Activated naive CD4-positive, alpha-beta T cell treated with anti-CD3 and anti-CD28 coated beads, Interleukin-2, amount 10 ng/mL, durations not matched to agents 7 days and 5 days (primary cell): ENCODE data around the gene SGMS1.

Source experiments
- CTCF ChIA-PET: fragments of 350-600 bp; sonication (Branson Sonifier 250); formaldehyde crosslinking; loops from one replicate; lab custom pipeline; 2021; ENCODE audit warnings: antibody characterized with exemption; lab: Charles Lee
- DNase-seq: peaks from one replicate; pipeline ENCODE4 v3.0.0-alpha.2; 2020
- H3K27ac Mint-ChIP-seq: one replicate; pipeline ENCODE4 v1.8.0; 2021; ENCODE audit warnings: mild to moderate bottlenecking, moderate library complexity, mixed read lengths
- H3K27me3 Mint-ChIP-seq: one replicate; pipeline ENCODE4 v1.8.0; 2021; ENCODE audit warnings: mild to moderate bottlenecking, mixed read lengths
- H3K36me3 Mint-ChIP-seq: one replicate; pipeline ENCODE4 v1.8.0; 2021; ENCODE audit warnings: mixed read lengths
- H3K4me1 Mint-ChIP-seq: one replicate; pipeline ENCODE4 v1.8.0; 2021; ENCODE audit warnings: mixed read lengths
- H3K4me3 Mint-ChIP-seq: one replicate; pipeline ENCODE4 v1.8.0; 2021; ENCODE audit warnings: mild to moderate bottlenecking, moderate library complexity, mixed read lengths
- H3K9me3 Mint-ChIP-seq: one replicate; pipeline ENCODE4 v1.8.0; 2021; ENCODE audit warnings: mixed read lengths

Gene SGMS1

DNA sequence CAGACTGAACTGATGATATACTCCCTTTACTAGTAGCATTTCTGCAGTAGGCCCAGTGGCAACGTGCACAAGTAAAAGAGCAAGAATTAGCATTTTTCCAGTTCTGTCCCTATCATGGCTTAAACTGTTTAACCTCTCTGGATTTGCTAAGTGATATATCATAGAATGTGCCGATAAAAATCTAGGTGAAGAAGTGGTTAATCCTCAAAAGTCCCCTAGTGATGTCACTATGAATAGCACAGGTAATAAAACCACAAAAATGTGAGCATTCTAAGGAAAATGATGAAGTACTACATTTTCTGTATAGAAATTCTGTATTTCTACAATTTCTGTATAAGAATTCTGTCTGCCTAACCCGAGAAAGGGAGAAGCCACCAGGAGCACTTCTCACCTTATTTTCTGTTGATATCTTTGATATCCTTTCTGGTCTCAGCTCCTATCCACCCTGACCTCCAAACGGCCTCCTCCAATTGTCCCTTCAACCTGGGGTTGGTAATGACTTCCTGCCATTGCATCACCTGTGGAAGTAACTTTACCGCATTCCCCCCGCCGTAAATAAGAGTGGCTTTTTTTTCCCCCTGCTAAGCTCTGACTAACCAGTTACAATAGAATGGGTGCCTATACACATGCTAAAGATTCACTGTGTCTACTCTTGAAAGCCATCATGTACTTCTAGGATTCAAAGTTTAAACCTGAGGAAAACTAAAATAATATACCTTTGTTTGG is 216.5 kb downstream of the SGMS1 start:
- CTCF ChIA-PET: no interaction called here
- no peak for DNase-seq
- Mint-ChIP-seq H3K27me3 (no peaks in the 10 kb centered on the region), H3K36me3 (no peaks in the 10 kb centered on the region), H3K27ac (no peak overlapping the region), H3K9me3 (no peaks in the 10 kb centered on the region), H3K4me1 (peaks cover 6% of the 10 kb centered on the region), H3K4me3 (no peak overlapping the region)

DNA sequence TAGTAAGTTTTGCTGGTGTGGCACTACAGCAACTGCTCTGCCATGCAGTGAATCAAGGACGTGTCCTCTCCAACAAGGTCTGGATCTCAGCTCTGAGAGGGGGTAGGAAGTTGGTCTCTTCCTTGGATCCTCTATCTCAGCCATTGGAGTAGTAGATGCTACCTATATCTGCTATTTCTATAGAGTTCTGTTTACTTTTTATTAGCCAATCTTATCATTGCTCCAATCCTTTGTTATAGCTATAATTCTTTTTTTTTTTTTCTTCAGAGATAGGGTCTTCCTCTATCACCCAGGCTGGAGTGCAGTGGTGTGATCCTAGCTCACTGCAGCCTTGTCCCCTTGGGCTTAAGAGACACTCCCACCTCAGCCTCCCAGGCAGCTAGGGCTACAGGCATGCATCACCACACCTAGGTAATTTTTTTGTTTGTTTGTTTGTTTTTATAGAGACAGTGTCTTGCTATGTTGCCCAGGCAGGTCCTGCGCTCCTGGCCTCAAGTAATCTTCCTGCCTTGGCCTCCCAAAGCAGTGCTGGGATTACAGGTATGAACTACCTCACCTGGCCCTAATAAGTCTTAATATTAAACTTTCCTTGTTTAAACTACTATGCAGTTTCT is 217.2 kb downstream of the SGMS1 start:
- Mint-ChIP-seq H3K36me3 (no peaks in the 10 kb centered on the region), H3K27ac (no peak overlapping the region), H3K9me3 (no peaks in the 10 kb centered on the region), H3K27me3 (no peaks in the 10 kb centered on the region), H3K4me1 (peaks cover 6% of the 10 kb centered on the region), H3K4me3 (no peak overlapping the region)
- CTCF ChIA-PET: no interaction called here
- no peak for DNase-seq

DNA sequence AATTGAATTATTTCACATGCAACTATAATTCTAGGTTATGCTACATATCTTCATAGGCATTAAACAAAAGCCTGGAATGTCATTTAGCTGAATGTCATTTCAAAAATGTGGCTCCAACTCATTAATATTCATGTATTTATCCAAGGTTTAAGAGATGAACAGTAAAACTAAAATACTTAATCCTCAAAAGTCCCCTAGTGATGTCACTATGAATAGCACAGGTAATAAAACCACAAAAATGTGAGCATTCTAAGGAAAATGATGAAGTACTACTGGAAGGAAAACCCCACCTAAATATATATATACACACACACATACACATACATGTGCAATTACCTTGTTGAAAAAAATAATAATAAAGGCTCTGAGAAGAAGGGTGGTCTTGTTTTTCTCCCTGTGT is 218.0 kb downstream of the SGMS1 start:
- Mint-ChIP-seq H3K4me1 (peaks cover 6% of the 10 kb centered on the region), H3K27ac (no peak overlapping the region), H3K9me3 (no peaks in the 10 kb centered on the region), H3K36me3 (no peaks in the 10 kb centered on the region), H3K27me3 (no peaks in the 10 kb centered on the region), H3K4me3 (no peak overlapping the region)
- DNase-seq: no peak
- CTCF ChIA-PET: no interaction called here

DNA sequence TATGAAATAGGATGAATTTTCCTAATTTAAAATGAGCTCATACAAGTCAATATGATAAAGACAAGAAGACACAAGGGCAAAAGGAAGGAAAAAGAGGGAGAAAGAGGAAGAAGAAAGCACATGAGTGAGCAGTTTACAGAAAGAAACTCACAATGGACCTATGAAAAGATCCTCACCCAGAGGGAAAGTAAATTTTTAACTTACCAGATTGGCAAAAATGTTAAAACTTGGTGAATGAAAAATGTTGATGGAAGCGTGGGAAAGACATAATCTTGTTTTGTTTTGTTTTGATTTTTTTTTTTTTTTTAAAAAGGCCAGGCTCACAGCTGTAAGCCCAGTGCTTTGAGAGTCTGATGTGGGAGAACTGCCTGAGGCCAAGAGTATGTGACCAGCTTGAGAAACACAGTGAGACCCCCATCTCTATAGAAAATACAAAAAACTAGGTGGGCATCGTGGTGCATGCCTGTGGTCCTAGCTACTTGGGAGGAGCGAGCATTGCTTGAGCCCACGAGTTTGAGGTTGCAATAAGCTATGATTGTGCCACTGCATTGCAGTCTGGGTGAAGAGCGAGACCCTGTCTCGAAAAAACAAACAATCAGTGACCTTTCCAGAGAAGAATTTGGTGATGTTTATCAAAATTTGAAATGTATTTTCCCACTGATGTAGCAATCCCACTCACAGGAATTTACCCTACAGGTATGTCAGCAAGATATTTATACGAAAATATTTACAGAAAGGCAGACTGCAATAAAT is 219.6 kb downstream of the SGMS1 start:
- Mint-ChIP-seq H3K27ac (no peak overlapping the region), H3K36me3 (no peaks in the 10 kb centered on the region), H3K4me3 (no peak overlapping the region), H3K9me3 (no peaks in the 10 kb centered on the region), H3K4me1 (no peaks in the 10 kb centered on the region), H3K27me3 (no peaks in the 10 kb centered on the region)
- DNase-seq: no peak
- CTCF ChIA-PET: no interaction called here

DNA sequence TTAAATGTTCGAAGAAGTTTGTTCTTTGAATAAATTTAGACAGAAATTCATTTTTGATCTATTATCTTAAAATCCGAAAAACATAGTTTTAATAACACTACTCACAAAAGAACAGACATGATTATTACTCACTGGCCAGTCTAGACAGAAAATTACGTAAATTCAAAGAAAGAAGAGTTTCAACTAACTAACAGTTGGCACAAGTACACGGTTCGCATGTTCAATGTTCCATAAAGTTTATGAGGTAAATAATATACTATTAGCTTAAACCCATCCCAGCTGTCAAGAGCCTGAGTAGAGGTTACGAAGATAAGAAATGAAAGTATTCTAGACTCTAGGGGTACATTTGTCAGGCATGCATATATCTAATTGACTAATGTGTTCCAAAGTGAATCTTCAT is 220.7 kb downstream of the SGMS1 start:
- CTCF ChIA-PET: interaction anchor here (0.6 kb wide), 1 partner anchor 1711 kb away, joined by 3 read pairs; no protein-coding TSS in a partner anchor
- Mint-ChIP-seq H3K27me3 (no peaks in the 10 kb centered on the region), H3K4me3 (no peak overlapping the region), H3K9me3 (no peaks in the 10 kb centered on the region), H3K4me1 (no peaks in the 10 kb centered on the region), H3K36me3 (no peaks in the 10 kb centered on the region), H3K27ac (no peak overlapping the region)
- no peak for DNase-seq

DNA sequence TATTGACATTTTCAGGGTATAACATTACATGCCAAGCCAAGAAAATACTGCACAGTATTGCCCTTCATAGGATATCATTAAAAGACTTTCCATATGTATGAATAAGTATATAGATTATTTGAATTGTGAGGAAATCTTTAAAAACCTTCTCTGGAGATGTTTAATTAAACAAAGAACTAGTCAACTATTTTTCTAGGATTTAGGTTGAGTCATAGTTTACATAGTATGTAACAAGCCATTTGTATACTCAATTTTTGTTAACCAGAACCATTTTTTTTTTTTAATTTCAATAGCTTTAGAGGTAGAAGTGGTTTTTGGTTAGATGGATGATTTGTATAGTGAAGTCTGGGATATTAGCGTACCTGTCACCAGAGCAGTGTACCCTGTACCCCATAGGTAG is 221.3 kb downstream of the SGMS1 start:
- no peaks in the 10 kb centered on the region for H3K36me3 Mint-ChIP-seq
- peaks cover under 1% of the 10 kb centered on the region for H3K4me1 Mint-ChIP-seq
- no peak overlapping the region for H3K4me3 Mint-ChIP-seq
- DNase-seq: no peak
- no peaks in the 10 kb centered on the region for H3K27me3 Mint-ChIP-seq
- H3K9me3 Mint-ChIP-seq: no peaks in the 10 kb centered on the region
- no peak overlapping the region for H3K27ac Mint-ChIP-seq
- CTCF ChIA-PET: interaction anchor here (0.6 kb wide), 1 partner anchor 1712 kb away, joined by 3 read pairs; no protein-coding TSS in a partner anchor

DNA sequence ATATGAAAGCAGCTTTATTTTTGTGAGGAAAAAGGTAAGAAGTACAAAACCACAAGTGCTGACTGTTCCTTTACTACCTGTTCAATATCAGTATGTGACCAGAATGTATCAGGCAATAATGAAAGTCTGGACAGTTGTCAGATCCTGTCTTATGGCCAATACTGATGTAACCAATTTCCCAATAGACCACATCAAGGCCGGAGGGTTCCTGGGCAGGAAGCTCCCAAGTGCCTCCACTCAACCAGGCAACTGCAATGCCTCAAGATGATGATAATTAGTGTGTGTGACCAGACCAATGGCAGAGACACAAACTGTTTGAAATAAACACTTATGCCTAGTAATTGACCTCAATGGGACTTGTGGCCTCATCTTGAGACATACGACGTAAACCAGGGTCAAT is 223.1 kb downstream of the SGMS1 start:
- H3K4me1 Mint-ChIP-seq: peaks cover 15% of the 10 kb centered on the region
- DNase-seq: no peak
- H3K9me3 Mint-ChIP-seq: no peaks in the 10 kb centered on the region
- H3K27me3 Mint-ChIP-seq: no peaks in the 10 kb centered on the region
- CTCF ChIA-PET: interaction anchor here (0.9 to 1.3 kb wide), 2 partner anchors 13 to 19 kb away, joined by 3 to 4 read pairs; no protein-coding TSS in a partner anchor
- no peak overlapping the region for H3K4me3 Mint-ChIP-seq
- no peak overlapping the region for H3K27ac Mint-ChIP-seq
- no peaks in the 10 kb centered on the region for H3K36me3 Mint-ChIP-seq

DNA sequence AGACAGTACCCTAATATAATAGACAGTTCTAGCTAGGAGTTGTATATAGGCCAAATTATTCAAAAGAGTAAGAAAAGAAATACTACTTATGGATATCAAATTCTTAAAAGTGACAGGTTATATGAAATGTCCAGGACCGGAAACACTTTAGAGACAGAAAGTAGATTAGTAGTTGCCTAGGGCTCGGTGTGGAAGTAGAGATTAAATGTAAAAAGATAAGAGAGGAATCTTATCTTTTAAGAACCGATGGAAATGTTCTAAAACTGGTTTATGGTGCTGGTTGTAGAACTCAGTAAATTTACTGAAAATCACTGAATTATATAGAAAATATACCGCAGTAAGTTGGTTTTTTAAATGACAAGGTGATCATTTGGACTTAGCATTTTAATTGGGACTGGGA is 224.9 kb downstream of the SGMS1 start:
- Mint-ChIP-seq H3K4me1 (peaks cover 19% of the 10 kb centered on the region), H3K27me3 (no peaks in the 10 kb centered on the region), H3K27ac (no peak overlapping the region), H3K36me3 (no peaks in the 10 kb centered on the region), H3K9me3 (no peaks in the 10 kb centered on the region), H3K4me3 (no peak overlapping the region)
- CTCF ChIA-PET: no interaction called here
- no peak for DNase-seq

DNA sequence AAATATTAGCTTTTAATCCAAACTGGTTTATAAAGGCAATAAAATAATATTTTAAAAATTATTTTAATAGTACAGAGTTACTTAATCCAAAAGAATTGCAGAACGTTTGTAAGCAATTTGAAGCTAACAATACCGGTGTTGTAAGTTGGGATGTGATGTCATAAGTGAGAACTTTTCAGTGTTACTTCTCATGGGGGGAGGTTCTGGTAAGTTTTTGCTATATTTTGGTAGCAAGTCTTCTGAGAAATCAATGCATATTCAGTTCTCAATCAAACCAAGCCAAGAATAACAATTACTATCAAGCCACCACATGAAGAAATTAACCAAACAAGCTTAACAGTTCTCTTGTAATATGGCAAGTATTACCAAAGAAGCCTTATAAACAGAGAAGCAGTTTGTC is 225.4 kb downstream of the SGMS1 start:
- Mint-ChIP-seq H3K4me3 (no peak overlapping the region), H3K4me1 (peaks cover 19% of the 10 kb centered on the region), H3K9me3 (no peaks in the 10 kb centered on the region), H3K27ac (no peak overlapping the region), H3K27me3 (no peaks in the 10 kb centered on the region), H3K36me3 (no peaks in the 10 kb centered on the region)
- DNase-seq: no peak
- CTCF ChIA-PET: interaction anchor here (0.7 kb wide), 1 partner anchor 13 kb away, joined by 3 read pairs; no protein-coding TSS in a partner anchor

DNA sequence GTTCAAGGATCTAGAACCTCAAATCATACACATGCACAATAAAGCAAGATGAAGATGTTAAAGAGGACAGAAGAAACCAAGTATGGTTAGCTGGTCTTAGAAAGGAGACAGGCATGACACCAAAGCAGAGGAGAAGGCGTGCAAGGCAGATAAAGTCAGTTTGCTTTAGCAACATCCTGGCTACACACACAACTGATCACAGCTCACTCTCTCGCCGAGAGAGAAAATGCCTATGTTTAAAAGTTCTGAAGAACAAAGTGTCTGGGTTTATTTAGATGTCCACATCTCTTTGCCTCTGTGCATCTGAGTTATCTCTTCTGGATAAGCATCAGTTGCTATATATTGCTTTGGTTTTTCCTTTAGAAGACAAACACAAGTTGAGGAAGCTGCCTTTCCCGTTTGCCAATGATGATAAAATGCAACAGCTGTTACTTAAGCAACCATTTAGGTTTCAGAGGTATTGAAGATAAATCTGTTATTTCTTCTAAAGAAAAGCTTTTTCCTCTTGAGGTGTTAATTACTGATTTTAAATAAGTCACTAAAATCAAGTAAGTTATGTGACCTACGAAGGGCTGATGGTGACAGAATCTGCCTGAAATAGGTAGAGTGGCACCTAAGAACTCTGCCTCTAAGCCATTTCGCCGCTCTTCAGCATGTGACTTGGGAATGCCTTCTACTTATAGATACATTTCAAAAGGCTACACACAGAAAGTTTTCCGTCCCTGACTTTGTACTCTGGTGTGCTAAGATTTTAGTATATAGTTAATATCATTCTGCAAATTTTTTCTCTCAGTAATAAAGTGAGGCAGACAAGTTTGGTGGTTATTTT is 226.2 kb downstream of the SGMS1 start:
- Mint-ChIP-seq H3K27ac (no peak overlapping the region), H3K4me1 (peaks cover 19% of the 10 kb centered on the region), H3K9me3 (no peaks in the 10 kb centered on the region), H3K36me3 (no peaks in the 10 kb centered on the region), H3K4me3 (no peak overlapping the region), H3K27me3 (no peaks in the 10 kb centered on the region)
- CTCF ChIA-PET: interaction anchor here (0.7 to 1.5 kb wide), 3 partner anchors 14 to 122 kb away, joined by 3 to 5 read pairs (median 4); no protein-coding TSS in a partner anchor
- DNase-seq: no peak

DNA sequence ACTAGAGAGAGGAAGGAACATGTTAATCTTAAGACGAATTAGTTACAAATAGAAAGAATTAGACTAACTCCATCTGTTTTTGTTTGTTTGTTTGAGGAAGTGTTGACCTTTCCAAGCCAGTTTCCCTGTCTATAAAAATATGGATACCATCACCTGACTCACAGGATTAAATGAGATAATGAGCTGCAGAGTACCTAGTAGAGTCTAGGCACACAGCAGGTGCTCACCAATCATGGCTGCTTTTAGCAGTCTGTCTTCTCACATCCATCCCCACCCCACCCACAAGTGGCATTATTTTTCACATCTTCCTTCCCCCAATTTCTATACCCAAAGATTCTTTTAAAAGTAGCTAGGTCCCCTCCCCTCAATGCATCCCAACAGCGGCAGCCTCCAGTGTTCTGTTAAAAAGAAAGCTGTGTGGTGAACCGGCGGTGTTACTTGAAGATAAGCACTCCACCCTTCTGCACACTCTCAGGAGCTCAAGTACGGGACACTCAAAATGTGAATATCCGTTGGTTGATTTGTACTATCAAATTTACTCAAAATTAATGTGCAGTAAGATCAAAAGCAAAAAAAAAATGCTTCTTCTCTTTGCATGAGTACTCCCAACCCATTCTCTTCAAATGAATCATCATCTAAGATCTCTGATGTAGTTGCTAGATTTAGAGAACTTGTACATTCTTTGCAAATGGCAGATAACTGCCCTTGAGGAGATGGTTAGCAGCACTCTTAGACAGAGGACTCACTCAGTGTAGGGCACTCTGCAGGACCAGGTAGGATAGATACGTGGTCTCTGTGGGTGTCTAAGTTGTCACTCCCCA is 227.1 kb downstream of the SGMS1 start:
- CTCF ChIA-PET: interaction anchor here (1.1 to 1.5 kb wide), 2 partner anchors 23 to 121 kb away, joined by 4 to 5 read pairs; no protein-coding TSS in a partner anchor
- no peak overlapping the region for H3K4me3 Mint-ChIP-seq
- peaks cover 19% of the 10 kb centered on the region for H3K4me1 Mint-ChIP-seq
- no peak overlapping the region for H3K27ac Mint-ChIP-seq
- no peaks in the 10 kb centered on the region for H3K27me3 Mint-ChIP-seq
- H3K36me3 Mint-ChIP-seq: no peaks in the 10 kb centered on the region
- DNase-seq: no peak
- H3K9me3 Mint-ChIP-seq: no peaks in the 10 kb centered on the region

DNA sequence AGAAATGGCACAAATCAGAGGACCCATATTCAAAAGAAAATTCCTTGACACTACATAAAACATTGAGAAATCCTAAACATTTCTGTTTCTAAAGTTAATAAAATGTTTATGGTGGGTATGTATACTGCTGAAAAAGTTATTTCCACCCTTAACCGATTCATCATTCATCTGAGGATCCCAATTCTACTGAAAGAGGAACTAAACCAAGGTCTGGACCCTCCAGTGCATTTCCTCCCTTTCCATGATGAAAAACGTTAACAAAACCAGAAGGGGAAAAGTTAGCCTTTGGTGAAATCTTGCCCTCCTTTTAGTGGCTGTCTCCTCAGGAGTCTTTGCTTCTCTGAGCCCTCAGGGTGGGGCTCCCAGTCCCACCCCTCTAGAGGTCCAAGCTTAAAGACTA is 227.9 kb downstream of the SGMS1 start:
- H3K36me3 Mint-ChIP-seq: no peaks in the 10 kb centered on the region
- no peak overlapping the region for H3K4me3 Mint-ChIP-seq
- no peaks in the 10 kb centered on the region for H3K9me3 Mint-ChIP-seq
- no peak for DNase-seq
- peaks cover 19% of the 10 kb centered on the region for H3K4me1 Mint-ChIP-seq
- H3K27me3 Mint-ChIP-seq: no peaks in the 10 kb centered on the region
- CTCF ChIA-PET: interaction anchor here (1.2 to 1.5 kb wide), 2 partner anchors 11 to 24 kb away, joined by 4 to 5 read pairs; no protein-coding TSS in a partner anchor
- H3K27ac Mint-ChIP-seq: no peak overlapping the region

DNA sequence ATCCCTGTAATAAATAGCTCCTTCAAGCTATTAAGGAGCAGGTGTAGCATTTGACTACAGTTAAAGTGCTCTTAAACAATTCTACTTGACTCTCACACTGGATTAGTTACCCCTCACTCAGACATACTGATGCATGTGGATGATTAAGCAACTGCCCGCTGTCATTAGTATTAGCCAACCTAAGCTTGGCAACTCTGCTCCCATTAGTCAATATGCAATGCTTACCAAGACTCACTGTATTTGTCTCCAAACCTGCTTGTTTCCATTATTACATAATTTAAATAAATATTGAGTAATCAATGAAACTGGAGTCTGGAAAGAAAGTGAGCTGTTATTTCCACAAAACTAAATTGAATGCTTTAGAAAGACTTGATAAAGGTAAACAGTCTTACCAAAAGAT is 228.5 kb downstream of the SGMS1 start:
- Mint-ChIP-seq H3K36me3 (no peaks in the 10 kb centered on the region), H3K4me3 (no peak overlapping the region), H3K9me3 (no peaks in the 10 kb centered on the region), H3K27ac (no peak overlapping the region), H3K4me1 (peaks cover 19% of the 10 kb centered on the region), H3K27me3 (no peaks in the 10 kb centered on the region)
- CTCF ChIA-PET: interaction anchor here (1.2 kb wide), 1 partner anchor 10 kb away, joined by 5 read pairs; no protein-coding TSS in a partner anchor
- no peak for DNase-seq
